HepG2 (cell line): Measurements from ENCODE around the gene THAP3. TPM values are rescaled to one million over a fixed set of nuclear protein-coding genes. Genes with fewer than 3 reads are reported as not detected.

ENCODE experiments used
- BCL6 ChIP-seq: IDR thresholded peaks from 2 replicates; pipeline ENCODE4 v1.6.1; 2016; ENCODE audit warnings: missing genetic modification reagents, missing compliant biosample characterization
- CCDC6 ChIP-seq: sonication (generic); formaldehyde crosslinking; IDR thresholded peaks from 2 replicates; pipeline ENCODE4 v1.8.1; 2022; ENCODE audit warnings: mild to moderate bottlenecking, missing genetic modification reagents, moderate library complexity
- MAX ChIP-seq: IDR thresholded peaks from 2 replicates; pipeline ENCODE4 v1.6.1; 2012; ENCODE audit warnings: inconsistent platforms
- RBFOX2 ChIP-seq: fragments of 200-400 bp; formaldehyde crosslinking; IDR thresholded peaks from 2 replicates; pipeline ENCODE4 v1.6.1; 2017; ENCODE audit warnings: low read depth, mild to moderate bottlenecking, low read length
- RFX5 ChIP-seq: IDR thresholded peaks from 2 replicates; pipeline ENCODE4 v1.6.1; 2011; ENCODE audit warnings: low read depth, low read length, improper control_type of control experiment
- SRSF4 ChIP-seq: fragments of 200-400 bp; formaldehyde crosslinking; IDR thresholded peaks from one replicate; pipeline ENCODE4 v1.6.1; 2018; ENCODE audit warnings: mild to moderate bottlenecking, low read depth, low read length, moderate library complexity; ENCODE audit not compliant: poor library complexity, severe bottlenecking
- ZFX ChIP-seq: sonication (generic); formaldehyde crosslinking; IDR thresholded peaks from 2 replicates; pipeline ENCODE4 v1.4.0; 2020; ENCODE audit warnings: mild to moderate bottlenecking, low read depth, missing genetic modification reagents, moderate library complexity
- ZKSCAN8 ChIP-seq: IDR thresholded peaks from 2 replicates; pipeline ENCODE4 v1.6.1; 2016; ENCODE audit warnings: borderline replicate concordance, missing genetic modification reagents, missing compliant biosample characterization
- polyA plus RNA-seq, 8 experiments: library from polyadenylated mRNA; depleted of rRNA in 3 of 8; stranded (reverse) in 7 of 8; unstranded in 1 of 8; fragments of >200 nt; fragmentation: Illumina TruSeq in 4 of 8; extraction: Trizol in 4 of 8; gene quantifications; 2 replicates each; pipeline versions ENCODE4 v1.2.1 to v1.2.3, GENCODE V29; 2011 to 2016; ENCODE audit warnings: low read depth in 4 of 8, missing spikeins in 1 of 8, mixed read lengths in 1 of 8; ENCODE audit not compliant: insufficient read depth in 1 of 8
- total RNA-seq, 5 experiments: library from RNA; depleted of rRNA; stranded (reverse); fragments of >200 nt; fragmentation: Illumina TruSeq; extraction: Trizol; gene quantifications; 2 replicates each; pipeline ENCODE4 v1.2.3, GENCODE V29; 2016; ENCODE audit warnings: low read depth in 1 of 5
- TF ChIP-seq, protein P1 (sequence below): sonication (generic); formaldehyde crosslinking; IDR thresholded peaks from 2 replicates; pipeline ENCODE4 v1.4.0; 2020; ENCODE audit warnings: missing genetic modification reagents, borderline replicate concordance
- TF ChIP-seq, protein P2 (sequence below): sonication (generic); formaldehyde crosslinking; IDR thresholded peaks from 2 replicates; pipeline ENCODE4 v1.4.0; 2020; ENCODE audit warnings: missing genetic modification reagents
- TF ChIP-seq, protein P3 (sequence below), 2 experiments: sonication (generic) in 1 of 2; formaldehyde crosslinking in 1 of 2; IDR thresholded peaks; 2 replicates each; pipeline versions ENCODE4 v1.6.1 to v1.9.0; 2014 to 2022; ENCODE audit warnings: antibody characterized with exemption in 1 of 2, borderline replicate concordance in 1 of 2, inconsistent platforms in 1 of 2, low read depth in 1 of 2, missing genetic modification reagents in 1 of 2

Gene THAP3
- total and polyA plus RNA-seq, 2 of the 13 experiments (the other 11 are each of a cell fraction or from before 2014, with no cell fraction given), result 10.3 to 14.9 TPM

GRCh38 chr1:6614019-6614928 lies 10.4 kb upstream of the THAP3 start (continued):
- TF ChIP-seq MAX (0 out of 2 replicates have a peak, but pooled peaks have one; percentile 13), SRSF4 (no peak), CCDC6 (CRISPR knock-in tag) (0 out of 2 replicates have a peak, but pooled peaks have one; percentile 25), ZKSCAN8 (no peak), ZFX (peak; percentile 15), BCL6 (CRISPR knock-in tag) (peak; percentile 59; the same call in 1 of the 2 replicates), RFX5 (no peak), RBFOX2 (0 out of 2 replicates have a peak, but pooled peaks have one; percentile 9)
- TF ChIP-seq, protein P1, sequence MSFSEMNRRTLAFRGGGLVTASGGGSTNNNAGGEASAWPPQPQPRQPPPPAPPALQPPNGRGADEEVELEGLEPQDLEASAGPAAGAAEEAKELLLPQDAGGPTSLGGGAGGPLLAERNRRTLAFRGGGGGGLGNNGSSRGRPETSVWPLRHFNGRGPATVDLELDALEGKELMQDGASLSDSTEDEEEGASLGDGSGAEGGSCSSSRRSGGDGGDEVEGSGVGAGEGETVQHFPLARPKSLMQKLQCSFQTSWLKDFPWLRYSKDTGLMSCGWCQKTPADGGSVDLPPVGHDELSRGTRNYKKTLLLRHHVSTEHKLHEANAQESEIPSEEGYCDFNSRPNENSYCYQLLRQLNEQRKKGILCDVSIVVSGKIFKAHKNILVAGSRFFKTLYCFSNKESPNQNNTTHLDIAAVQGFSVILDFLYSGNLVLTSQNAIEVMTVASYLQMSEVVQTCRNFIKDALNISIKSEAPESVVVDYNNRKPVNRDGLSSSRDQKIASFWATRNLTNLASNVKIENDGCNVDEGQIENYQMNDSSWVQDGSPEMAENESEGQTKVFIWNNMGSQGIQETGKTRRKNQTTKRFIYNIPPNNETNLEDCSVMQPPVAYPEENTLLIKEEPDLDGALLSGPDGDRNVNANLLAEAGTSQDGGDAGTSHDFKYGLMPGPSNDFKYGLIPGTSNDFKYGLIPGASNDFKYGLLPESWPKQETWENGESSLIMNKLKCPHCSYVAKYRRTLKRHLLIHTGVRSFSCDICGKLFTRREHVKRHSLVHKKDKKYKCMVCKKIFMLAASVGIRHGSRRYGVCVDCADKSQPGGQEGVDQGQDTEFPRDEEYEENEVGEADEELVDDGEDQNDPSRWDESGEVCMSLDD (CRISPR knock-in tag), result 0 out of 2 replicates have a peak, but pooled peaks have one; percentile 13
- TF ChIP-seq, protein P2, sequence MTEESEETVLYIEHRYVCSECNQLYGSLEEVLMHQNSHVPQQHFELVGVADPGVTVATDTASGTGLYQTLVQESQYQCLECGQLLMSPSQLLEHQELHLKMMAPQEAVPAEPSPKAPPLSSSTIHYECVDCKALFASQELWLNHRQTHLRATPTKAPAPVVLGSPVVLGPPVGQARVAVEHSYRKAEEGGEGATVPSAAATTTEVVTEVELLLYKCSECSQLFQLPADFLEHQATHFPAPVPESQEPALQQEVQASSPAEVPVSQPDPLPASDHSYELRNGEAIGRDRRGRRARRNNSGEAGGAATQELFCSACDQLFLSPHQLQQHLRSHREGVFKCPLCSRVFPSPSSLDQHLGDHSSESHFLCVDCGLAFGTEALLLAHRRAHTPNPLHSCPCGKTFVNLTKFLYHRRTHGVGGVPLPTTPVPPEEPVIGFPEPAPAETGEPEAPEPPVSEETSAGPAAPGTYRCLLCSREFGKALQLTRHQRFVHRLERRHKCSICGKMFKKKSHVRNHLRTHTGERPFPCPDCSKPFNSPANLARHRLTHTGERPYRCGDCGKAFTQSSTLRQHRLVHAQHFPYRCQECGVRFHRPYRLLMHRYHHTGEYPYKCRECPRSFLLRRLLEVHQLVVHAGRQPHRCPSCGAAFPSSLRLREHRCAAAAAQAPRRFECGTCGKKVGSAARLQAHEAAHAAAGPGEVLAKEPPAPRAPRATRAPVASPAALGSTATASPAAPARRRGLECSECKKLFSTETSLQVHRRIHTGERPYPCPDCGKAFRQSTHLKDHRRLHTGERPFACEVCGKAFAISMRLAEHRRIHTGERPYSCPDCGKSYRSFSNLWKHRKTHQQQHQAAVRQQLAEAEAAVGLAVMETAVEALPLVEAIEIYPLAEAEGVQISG (CRISPR knock-in tag), result no peak
- TF ChIP-seq, protein P3, sequence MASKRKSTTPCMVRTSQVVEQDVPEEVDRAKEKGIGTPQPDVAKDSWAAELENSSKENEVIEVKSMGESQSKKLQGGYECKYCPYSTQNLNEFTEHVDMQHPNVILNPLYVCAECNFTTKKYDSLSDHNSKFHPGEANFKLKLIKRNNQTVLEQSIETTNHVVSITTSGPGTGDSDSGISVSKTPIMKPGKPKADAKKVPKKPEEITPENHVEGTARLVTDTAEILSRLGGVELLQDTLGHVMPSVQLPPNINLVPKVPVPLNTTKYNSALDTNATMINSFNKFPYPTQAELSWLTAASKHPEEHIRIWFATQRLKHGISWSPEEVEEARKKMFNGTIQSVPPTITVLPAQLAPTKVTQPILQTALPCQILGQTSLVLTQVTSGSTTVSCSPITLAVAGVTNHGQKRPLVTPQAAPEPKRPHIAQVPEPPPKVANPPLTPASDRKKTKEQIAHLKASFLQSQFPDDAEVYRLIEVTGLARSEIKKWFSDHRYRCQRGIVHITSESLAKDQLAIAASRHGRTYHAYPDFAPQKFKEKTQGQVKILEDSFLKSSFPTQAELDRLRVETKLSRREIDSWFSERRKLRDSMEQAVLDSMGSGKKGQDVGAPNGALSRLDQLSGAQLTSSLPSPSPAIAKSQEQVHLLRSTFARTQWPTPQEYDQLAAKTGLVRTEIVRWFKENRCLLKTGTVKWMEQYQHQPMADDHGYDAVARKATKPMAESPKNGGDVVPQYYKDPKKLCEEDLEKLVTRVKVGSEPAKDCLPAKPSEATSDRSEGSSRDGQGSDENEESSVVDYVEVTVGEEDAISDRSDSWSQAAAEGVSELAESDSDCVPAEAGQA (IDR thresholded peaks at IDR 0.05; ENCODE audit: low read depth), result no peak
- TF ChIP-seq, protein P3 (CRISPR knock-in tag; IDR thresholded peaks at IDR 0.05; ENCODE audit: borderline replicate concordance), result no peak
- TF ChIP-seq, all 625 proteins: peak for 12
